CD14-positive monocyte (primary cell): ENCODE results near the gene SHC2. TPM values are rescaled to one million over a fixed set of nuclear protein-coding genes. Genes with fewer than 3 reads are reported as not detected.
A peak's percentile ranks its signal among the peaks of the same experiment; 100 is the strongest.
"Not testable (repeated sequence)": the region's sequence is repeated elsewhere in the genome, so short reads cannot be mapped to it uniquely, and the experiment has no call there.

ENCODE experiments used
- DNase-seq, 3 donors: peaks; one replicate each; pipeline ENCODE4 v3.0.0-alpha.2; 2011 to 2022
- H2AFZ ChIP-seq: 2 replicates; pipeline ENCODE4 v1.6.0; 2012; ENCODE audit warnings: mild to moderate bottlenecking, low read depth, low read length, inconsistent platforms; ENCODE audit not compliant: insufficient read depth, poor library complexity, severe bottlenecking
- H3K27ac ChIP-seq, 2 donors: 1 replicate in 1 of 2; 2 replicates in 1 of 2; pipeline ENCODE4 v1.5.1; 2012 to 2013; ENCODE audit warnings: low read length in 2 of 2, control low read depth in 1 of 2, inconsistent platforms in 1 of 2, low read depth in 1 of 2, mild to moderate bottlenecking in 1 of 2
- H3K27me3 ChIP-seq, 2 donors: one replicate each; pipeline versions ENCODE4 v1.6.0 to v1.6.1; 2011 to 2013; ENCODE audit warnings: low read length in 2 of 2; ENCODE audit not compliant: control insufficient read depth in 2 of 2, insufficient read depth in 2 of 2
- H3K36me3 ChIP-seq, 2 donors: replicated peaks in 1 of 2; 1 replicate in 1 of 2; 2 replicates in 1 of 2; pipeline versions ENCODE4 v1.5.1 to v1.6.1; 2012 to 2013; ENCODE audit warnings: low read length in 2 of 2, control low read depth in 1 of 2, inconsistent platforms in 1 of 2, mild to moderate bottlenecking in 1 of 2; ENCODE audit not compliant: insufficient read depth in 2 of 2, control insufficient read depth in 1 of 2
- H3K4me1 ChIP-seq, 2 donors: 1 replicate in 1 of 2; 2 replicates in 1 of 2; pipeline versions ENCODE4 v1.5.1 to v1.6.1; 2012 to 2013; ENCODE audit warnings: low read length in 2 of 2, control low read depth in 1 of 2, inconsistent platforms in 1 of 2, mild to moderate bottlenecking in 1 of 2, moderate library complexity in 1 of 2; ENCODE audit not compliant: insufficient read depth in 2 of 2, control insufficient read depth in 1 of 2
- H3K4me2 ChIP-seq: replicated peaks from 2 replicates; pipeline ENCODE3; 2012; ENCODE audit warnings: low read length, moderate library complexity, mild to moderate bottlenecking; ENCODE audit not compliant: poor library complexity, severe bottlenecking; ENCODE audit errors: extremely low read depth
- H3K4me3 ChIP-seq, 3 experiments: fragments of 200-600 bp in 1 of 3; sonication (generic) in 1 of 3; replicated peaks in 1 of 3; 1 replicate in 2 of 3; 2 replicates in 1 of 3; pipeline ENCODE4 v1.5.1; 2011 to 2013; ENCODE audit warnings: low read length in 3 of 3, mild to moderate bottlenecking in 3 of 3, control low read depth in 2 of 3, low read depth in 2 of 3, inconsistent platforms in 1 of 3, moderate library complexity in 1 of 3
- H3K79me2 ChIP-seq: 2 replicates; pipeline ENCODE4 v1.6.0; 2012; ENCODE audit warnings: mild to moderate bottlenecking, control low read depth, inconsistent platforms, low read length, moderate library complexity; ENCODE audit not compliant: insufficient read depth
- H3K9ac ChIP-seq: 2 replicates; pipeline ENCODE4 v1.6.0; 2017; ENCODE audit warnings: low read length, mild to moderate bottlenecking; ENCODE audit not compliant: insufficient read depth, poor library complexity, severe bottlenecking
- H3K9me3 ChIP-seq, 2 donors: replicated peaks in 1 of 2; 1 replicate in 1 of 2; 2 replicates in 1 of 2; pipeline versions ENCODE4 v1.5.1 to v1.6.1; 2012 to 2013; ENCODE audit warnings: low read length in 2 of 2, control low read depth in 1 of 2; ENCODE audit not compliant: control insufficient read depth in 1 of 2, insufficient read depth in 1 of 2
- H4K20me1 ChIP-seq: 2 replicates; pipeline ENCODE4 v1.6.0; 2012; ENCODE audit warnings: mild to moderate bottlenecking, low read length, control low read depth, moderate library complexity; ENCODE audit not compliant: insufficient read depth
- H3K27ac Mint-ChIP-seq, 7 donors: one replicate each; pipeline ENCODE4 v1.8.0; 2020; ENCODE audit warnings: mild to moderate bottlenecking in 7 of 7, mixed read lengths in 7 of 7, moderate library complexity in 6 of 7, inconsistent platforms in 2 of 7
- H3K27me3 Mint-ChIP-seq, 3 donors: one replicate each; pipeline ENCODE4 v1.8.0; 2021 to 2022; ENCODE audit warnings: low read depth in 3 of 3, mild to moderate bottlenecking in 3 of 3, mixed read lengths in 3 of 3, moderate library complexity in 3 of 3, inconsistent platforms in 1 of 3
- H3K36me3 Mint-ChIP-seq, 2 donors: one replicate each; pipeline ENCODE4 v1.8.0; 2020; ENCODE audit warnings: mixed read lengths in 2 of 2, inconsistent platforms in 1 of 2, mild to moderate bottlenecking in 1 of 2
- H3K4me1 Mint-ChIP-seq: one replicate; pipeline ENCODE4 v1.8.0; 2020; ENCODE audit warnings: mild to moderate bottlenecking, mixed read lengths
- H3K4me3 Mint-ChIP-seq, 2 donors: one replicate each; pipeline ENCODE4 v1.8.0; 2020; ENCODE audit warnings: mild to moderate bottlenecking in 2 of 2, mixed read lengths in 2 of 2, moderate library complexity in 1 of 2
- H3K9me3 Mint-ChIP-seq, 7 donors: one replicate each; pipeline ENCODE4 v1.8.0; 2020 to 2022; ENCODE audit warnings: mixed read lengths in 7 of 7, mild to moderate bottlenecking in 6 of 7, moderate library complexity in 6 of 7, inconsistent platforms in 2 of 7
- WGBS: methylation state at CpG from one replicate; pipeline ENCODE4 v1.1.5; 2013; ENCODE audit warnings: missing lambda C conversion rate; ENCODE audit not compliant: insufficient coverage; 5-methylcytosine and 5-hydroxymethylcytosine counted together
- intact Hi-C, 2 donors: fragments of 100-400 bp; cut with micrococcal nuclease; formaldehyde crosslinking; loops; one replicate each; pipeline versions ENCODE4 v1.15.0 to v1.15.1; 2023
- polyA plus RNA-seq, 3 donors: library from polyadenylated mRNA; depleted of rRNA in 1 of 3; unstranded in 2 of 3; stranded (reverse) in 1 of 3; fragments of 300-500 nt in 2 of 3; fragments of >200 nt in 1 of 3; fragmentation: Illumina TruSeq in 2 of 3; gene quantifications; 1 replicate in 2 of 3; 2 replicates in 1 of 3; pipeline ENCODE4 v1.2.3, GENCODE V29; 2012 to 2021
- TF ChIP-seq, protein P1 (sequence below): fragments of 200-600 bp; IDR thresholded peaks from one replicate; pipeline ENCODE4 v1.8.0; 2022; ENCODE audit warnings: antibody characterized with exemption, mild to moderate bottlenecking

Gene SHC2
- polyA plus RNA-seq, 3 donors: not detected

DNA sequence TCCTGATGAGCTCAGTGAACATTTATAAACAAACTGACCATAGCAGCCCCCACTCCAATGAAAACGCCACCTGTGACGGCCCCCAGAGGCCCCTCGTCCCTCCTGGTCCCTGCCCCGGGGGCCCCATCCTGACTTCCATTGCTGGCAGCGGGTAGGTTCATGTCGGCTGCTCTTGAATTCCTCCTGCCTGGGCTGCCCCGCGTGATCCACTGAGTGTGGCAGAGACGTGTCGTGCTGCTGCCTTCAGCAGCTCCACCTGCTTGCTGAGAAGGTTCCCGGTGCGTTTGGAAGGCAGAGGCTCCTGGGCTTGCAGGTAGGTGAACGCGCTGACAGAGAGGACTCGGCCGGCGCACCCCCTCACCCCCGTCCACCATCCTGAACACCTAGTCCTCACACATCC is 63.5 kb downstream of the SHC2 start:
- Mint-ChIP-seq H3K9me3 (peaks cover 20 to 59% (median 38%) of the 10 kb centered on the region in 7 donors), H3K27me3 (peaks cover 2 to 8% (median 6%) of the 10 kb centered on the region in 3 donors), H3K27ac (no peak overlapping the region), H3K36me3 (no peaks in the 10 kb centered on the region), H3K4me3 (no peak overlapping the region), H3K4me1 (peaks cover 4% of the 10 kb centered on the region)
- no peaks in the 10 kb centered on the region for H3K27me3 ChIP-seq
- no peaks in the 10 kb centered on the region for H3K4me1 ChIP-seq
- H3K36me3 ChIP-seq: no peaks in the 10 kb centered on the region
- TF ChIP-seq, protein P1, sequence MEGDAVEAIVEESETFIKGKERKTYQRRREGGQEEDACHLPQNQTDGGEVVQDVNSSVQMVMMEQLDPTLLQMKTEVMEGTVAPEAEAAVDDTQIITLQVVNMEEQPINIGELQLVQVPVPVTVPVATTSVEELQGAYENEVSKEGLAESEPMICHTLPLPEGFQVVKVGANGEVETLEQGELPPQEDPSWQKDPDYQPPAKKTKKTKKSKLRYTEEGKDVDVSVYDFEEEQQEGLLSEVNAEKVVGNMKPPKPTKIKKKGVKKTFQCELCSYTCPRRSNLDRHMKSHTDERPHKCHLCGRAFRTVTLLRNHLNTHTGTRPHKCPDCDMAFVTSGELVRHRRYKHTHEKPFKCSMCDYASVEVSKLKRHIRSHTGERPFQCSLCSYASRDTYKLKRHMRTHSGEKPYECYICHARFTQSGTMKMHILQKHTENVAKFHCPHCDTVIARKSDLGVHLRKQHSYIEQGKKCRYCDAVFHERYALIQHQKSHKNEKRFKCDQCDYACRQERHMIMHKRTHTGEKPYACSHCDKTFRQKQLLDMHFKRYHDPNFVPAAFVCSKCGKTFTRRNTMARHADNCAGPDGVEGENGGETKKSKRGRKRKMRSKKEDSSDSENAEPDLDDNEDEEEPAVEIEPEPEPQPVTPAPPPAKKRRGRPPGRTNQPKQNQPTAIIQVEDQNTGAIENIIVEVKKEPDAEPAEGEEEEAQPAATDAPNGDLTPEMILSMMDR: no peak
- H3K79me2 ChIP-seq: no peaks in the 10 kb centered on the region
- no peak for DNase-seq
- intact Hi-C loops: no loop called here
- H3K27ac ChIP-seq: no peak overlapping the region
- 78% methylated on average over 18 of the region's 18 CpGs for WGBS
- no peak overlapping the region for H3K9ac ChIP-seq
- H2AFZ ChIP-seq: no peak overlapping the region
- H4K20me1 ChIP-seq: no peaks in the 10 kb centered on the region
- no peak overlapping the region for H3K4me3 ChIP-seq
- H3K9me3 ChIP-seq: peaks cover 21 to 29% of the 10 kb centered on the region in 2 donors
- no peak overlapping the region for H3K4me2 ChIP-seq

- no peaks in the 10 kb centered on the region for H3K79me2 ChIP-seq
- no peak overlapping the region for H3K4me3 Mint-ChIP-seq
- no peak overlapping the region for H3K9ac ChIP-seq
- no peaks in the 10 kb centered on the region for H3K27me3 ChIP-seq
- peak overlapping the region in 1 of 7 donors; percentile 0 for H3K27ac Mint-ChIP-seq
- H3K36me3 Mint-ChIP-seq: no peaks in the 10 kb centered on the region
- intact Hi-C loops: no loop called here
- H3K4me1 ChIP-seq: no peaks in the 10 kb centered on the region
- 93% methylated on average over 5 of the region's 5 CpGs for WGBS
- no peak overlapping the region for H3K4me3 ChIP-seq
- no peak overlapping the region for H3K4me2 ChIP-seq
- H4K20me1 ChIP-seq: no peaks in the 10 kb centered on the region
- peaks cover 5 to 6% (median 5%) of the 10 kb centered on the region in 3 donors for H3K27me3 Mint-ChIP-seq
- peaks cover 21 to 30% of the 10 kb centered on the region in 2 donors for H3K9me3 ChIP-seq
- peaks cover 20 to 55% (median 36%) of the 10 kb centered on the region in 7 donors for H3K9me3 Mint-ChIP-seq
- TF ChIP-seq, protein P1: no peak
- H3K4me1 Mint-ChIP-seq: peaks cover 4% of the 10 kb centered on the region
- H2AFZ ChIP-seq: no peak overlapping the region
- no peaks in the 10 kb centered on the region for H3K36me3 ChIP-seq
- H3K27ac ChIP-seq: no peak overlapping the region
- no peak for DNase-seq
Observed at GRCh38 chr19:395467-395866, 65.4 kb downstream of the SHC2 start.

DNA sequence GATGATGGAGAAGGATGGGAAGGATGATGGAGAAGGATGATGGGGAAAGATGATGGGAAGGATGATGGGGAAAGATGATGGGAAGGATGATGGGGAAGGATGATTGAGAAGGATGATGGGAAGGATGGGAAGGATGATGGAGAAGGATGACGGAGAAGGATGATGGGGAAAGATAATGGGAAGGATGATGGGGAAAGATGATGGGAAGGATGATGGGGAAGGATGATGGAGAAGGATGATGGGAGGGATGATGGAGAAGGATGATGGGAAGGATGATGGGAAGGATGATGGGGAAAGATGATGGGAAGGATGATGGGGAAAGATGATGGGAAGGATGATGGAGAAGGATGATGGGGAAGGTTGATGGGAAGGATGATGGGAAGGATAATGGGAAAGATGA is 66.0 kb downstream of the SHC2 start:
- peaks cover 21 to 30% of the 10 kb centered on the region in 2 donors for H3K9me3 ChIP-seq
- H3K9ac ChIP-seq, H3K27ac ChIP-seq, H3K4me1 ChIP-seq, H3K27me3 ChIP-seq, H3K4me2 ChIP-seq, H3K4me1 Mint-ChIP-seq, H3K36me3 Mint-ChIP-seq, H3K36me3 ChIP-seq, H3K79me2 ChIP-seq, DNase-seq, H3K27me3 Mint-ChIP-seq, H2AFZ ChIP-seq, H3K4me3 Mint-ChIP-seq, H3K4me3 ChIP-seq, H4K20me1 ChIP-seq, intact Hi-C loops, H3K27ac Mint-ChIP-seq: not testable (repeated sequence)
- H3K9me3 Mint-ChIP-seq: peaks cover 20 to 55% (median 36%) of the 10 kb centered on the region in 7 donors
- WGBS: 100% methylated on average over 1 of the region's 1 CpG
